AG10803 (cell line): ENCODE measurements around the gene AFAP1.

ENCODE experiments used
- DNase-seq: peaks from one replicate; pipeline ENCODE4 v3.0.0; 2010; ENCODE audit warnings: low read depth
- H3K4me3 ChIP-seq: 2 replicates; pipeline ENCODE4 v1.5.1; 2011; ENCODE audit warnings: mild to moderate bottlenecking, low read length, control low read depth
- TF ChIP-seq, protein P1 (sequence below): conservative IDR thresholded peaks from 2 replicates; pipeline ENCODE4 v1.5.1; 2011; ENCODE audit warnings: mild to moderate bottlenecking, low read length, control low read depth, inconsistent platforms

The AFAP1 gene

DNA sequence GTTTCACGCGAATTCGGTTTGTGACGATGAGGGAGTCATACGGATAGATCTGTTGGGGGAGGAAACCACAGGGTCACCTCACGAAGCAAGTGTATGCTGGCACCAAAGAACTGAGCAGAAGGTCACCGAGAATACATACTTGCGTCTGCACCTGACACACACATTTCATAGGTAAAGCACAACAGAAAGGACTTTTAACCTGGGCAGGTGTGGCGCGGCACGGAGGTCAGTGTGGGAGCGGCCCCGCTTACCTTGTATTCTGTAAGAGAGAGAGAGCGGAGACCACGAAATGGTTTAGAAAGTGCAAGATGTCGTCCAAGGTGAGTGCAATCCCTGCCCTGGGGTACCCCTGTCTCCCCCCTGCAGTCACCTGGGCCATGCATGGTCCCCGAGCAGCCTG is 43.6 kb upstream of the AFAP1 start:
- DNase-seq: no peak
- no peak overlapping the region for H3K4me3 ChIP-seq
- TF ChIP-seq, protein P1, sequence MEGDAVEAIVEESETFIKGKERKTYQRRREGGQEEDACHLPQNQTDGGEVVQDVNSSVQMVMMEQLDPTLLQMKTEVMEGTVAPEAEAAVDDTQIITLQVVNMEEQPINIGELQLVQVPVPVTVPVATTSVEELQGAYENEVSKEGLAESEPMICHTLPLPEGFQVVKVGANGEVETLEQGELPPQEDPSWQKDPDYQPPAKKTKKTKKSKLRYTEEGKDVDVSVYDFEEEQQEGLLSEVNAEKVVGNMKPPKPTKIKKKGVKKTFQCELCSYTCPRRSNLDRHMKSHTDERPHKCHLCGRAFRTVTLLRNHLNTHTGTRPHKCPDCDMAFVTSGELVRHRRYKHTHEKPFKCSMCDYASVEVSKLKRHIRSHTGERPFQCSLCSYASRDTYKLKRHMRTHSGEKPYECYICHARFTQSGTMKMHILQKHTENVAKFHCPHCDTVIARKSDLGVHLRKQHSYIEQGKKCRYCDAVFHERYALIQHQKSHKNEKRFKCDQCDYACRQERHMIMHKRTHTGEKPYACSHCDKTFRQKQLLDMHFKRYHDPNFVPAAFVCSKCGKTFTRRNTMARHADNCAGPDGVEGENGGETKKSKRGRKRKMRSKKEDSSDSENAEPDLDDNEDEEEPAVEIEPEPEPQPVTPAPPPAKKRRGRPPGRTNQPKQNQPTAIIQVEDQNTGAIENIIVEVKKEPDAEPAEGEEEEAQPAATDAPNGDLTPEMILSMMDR: no peak

DNA sequence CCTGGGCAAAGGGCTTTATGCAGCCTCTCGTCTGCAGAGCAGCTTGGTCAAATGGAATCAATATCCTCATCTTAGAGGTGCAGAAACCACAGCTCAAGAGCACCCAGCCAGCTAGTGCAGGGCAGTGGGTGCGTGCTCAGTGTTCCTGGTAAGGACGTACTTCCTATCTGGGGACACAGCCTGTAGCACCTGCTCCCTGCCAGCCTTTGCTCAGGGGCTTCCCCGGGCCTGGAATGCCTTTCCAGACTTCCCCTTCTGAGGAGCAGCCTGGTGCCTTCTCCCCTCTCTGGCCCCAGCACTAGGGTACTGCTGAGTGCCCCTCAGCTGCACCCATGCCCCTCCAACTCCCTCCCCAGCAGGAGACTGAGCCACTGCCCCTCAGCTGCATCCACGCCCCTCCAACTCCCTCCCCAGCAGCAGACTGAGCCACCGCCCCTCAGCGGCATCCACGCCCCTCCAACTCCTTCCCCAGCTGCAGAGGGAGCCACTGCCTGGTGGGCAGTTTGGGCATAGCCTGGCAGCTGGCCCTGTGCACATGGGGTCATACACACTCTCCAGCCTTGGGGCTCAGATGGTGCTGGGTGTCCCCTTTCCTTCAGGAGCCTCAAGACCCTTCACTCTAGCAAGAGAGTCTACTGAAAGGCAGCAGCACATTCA is 42.2 kb upstream of the AFAP1 start:
- DNase-seq: no peak
- TF ChIP-seq, protein P1: no peak
- no peak overlapping the region for H3K4me3 ChIP-seq

DNA sequence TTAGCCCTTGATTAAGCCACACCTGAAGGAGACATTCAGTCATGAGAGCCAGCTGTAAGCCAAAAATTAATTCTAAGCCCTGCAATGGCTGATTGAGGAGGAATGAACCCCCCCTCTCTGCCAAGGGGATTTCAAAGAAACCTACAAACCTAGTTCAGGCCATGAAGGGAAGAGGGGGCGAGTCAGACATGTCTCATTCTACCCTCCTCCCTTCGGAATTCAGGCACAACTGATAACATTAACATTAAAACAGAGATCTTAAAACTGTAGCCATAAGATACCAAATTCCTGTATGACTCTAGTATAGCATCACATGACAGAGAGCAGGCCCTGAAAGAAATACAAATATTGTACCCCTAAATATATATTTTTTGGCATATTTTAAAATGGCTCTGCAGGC is 40.4 kb upstream of the AFAP1 start:
- H3K4me3 ChIP-seq: no peak overlapping the region
- TF ChIP-seq, protein P1: no peak
- DNase-seq: no peak

DNA sequence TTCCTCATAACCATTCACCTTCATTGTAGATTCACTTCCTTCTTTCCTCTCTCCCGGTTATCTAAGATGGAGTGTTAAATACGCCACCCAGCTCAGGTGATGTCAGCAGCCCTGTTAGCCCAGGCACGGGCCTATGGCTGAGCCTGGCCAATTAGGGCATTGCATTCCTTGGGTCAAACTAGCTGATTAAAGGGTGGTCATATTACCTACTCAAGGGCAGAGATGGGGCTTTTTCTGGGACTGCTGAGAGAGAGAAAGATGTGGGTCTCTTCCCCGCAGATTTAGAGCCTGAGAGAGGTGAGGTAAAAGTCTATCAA is 39.9 kb upstream of the AFAP1 start:
- DNase-seq: no peak
- H3K4me3 ChIP-seq: no peak overlapping the region
- TF ChIP-seq, protein P1: no peak

DNA sequence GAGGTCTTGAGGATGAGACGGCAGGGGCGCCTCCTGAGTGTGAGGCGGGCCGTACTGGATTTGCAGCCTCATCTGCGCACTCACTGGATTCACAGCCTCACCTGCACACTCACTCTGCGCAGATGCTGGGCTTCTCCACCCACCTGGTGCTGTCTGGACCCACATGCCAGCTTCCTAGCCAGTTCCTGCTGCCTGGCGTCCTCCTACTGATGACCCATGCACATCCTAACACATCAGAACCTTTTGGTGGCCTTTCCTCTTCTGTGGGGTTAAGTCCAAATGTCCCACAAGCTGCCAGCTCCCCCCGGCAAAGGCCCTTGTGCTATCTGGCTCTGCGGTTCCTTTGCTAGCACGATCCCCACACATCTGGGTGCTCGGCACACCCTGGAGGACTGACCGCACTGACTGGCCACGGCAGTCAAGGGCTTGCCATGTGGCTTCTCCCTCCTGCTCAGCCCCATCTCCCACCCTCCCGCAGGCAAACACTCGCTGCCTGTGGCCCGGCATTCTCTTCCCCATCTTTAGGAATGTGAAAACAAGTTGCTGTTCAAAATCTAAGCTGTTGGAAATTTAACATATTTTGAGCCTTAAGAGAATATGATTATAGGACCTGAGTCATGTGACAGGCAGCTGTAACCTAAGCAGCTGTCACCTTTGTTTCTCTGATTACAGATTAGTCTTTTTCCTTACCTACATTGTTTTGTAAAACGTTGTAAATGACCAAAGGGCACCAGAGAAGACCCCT is 39.4 kb upstream of the AFAP1 start:
- H3K4me3 ChIP-seq: no peak overlapping the region
- TF ChIP-seq, protein P1: no peak
- peak; percentile 25 for DNase-seq

DNA sequence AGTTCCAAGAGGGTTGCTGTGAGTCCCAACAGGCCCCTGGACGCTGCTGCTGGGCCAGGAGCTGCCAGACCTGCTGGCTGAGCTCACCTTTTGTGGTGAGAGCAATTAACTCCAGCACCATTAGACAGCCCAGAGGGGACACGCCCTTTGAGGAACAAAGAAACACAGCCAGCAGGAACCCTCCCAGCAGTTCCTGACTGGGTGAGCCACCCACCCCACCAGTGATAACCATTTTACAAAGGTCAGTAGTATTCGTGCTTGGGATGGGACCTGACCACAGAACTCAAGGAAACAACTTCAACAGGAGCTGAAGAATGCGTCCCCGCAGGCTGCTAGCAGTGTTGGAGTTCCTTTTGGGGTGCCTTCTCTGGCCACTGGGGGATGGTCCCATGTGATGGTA is 38.8 kb upstream of the AFAP1 start:
- TF ChIP-seq, protein P1: no peak
- H3K4me3 ChIP-seq: no peak overlapping the region
- DNase-seq: no peak

DNA sequence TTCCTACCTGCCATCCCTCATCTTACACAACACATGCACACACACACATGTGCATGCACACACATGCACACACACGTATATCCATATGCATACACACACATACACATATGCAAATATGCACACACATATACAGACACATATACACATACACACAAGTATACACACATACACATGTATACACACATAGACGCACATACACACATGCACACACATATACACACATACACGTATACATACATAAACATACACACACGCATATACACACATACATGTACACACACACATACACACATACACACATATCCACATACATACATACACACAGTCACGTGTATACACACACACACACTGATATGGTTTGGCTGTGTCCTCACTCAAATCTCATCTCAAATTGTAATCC is 37.0 kb upstream of the AFAP1 start:
- no peak overlapping the region for H3K4me3 ChIP-seq
- no peak for DNase-seq
- TF ChIP-seq, protein P1: no peak
